OCI-LY1 (cell line): ENCODE measurements around the gene CTF1.

Source experiments
- CTCF ChIP-seq: fragments of 200-600 bp; sonication (generic), shearing (Covaris generic); IDR thresholded peaks from 2 replicates; pipeline ENCODE4 v1.5.1; 2017; ENCODE audit warnings: mild to moderate bottlenecking, antibody characterized with exemption, low read length, moderate library complexity, mixed read lengths
- EZH2 ChIP-seq: fragments of 200-600 bp; sonication (generic), shearing (Covaris generic); IDR thresholded peaks from 2 replicates; pipeline ENCODE4 v1.8.0; 2017; ENCODE audit warnings: borderline replicate concordance, mixed run types, mild to moderate bottlenecking, antibody characterized with exemption, low read length, moderate library complexity, mixed read lengths

GRCh38 chr16:30914830-30915229 lies 18.4 kb downstream of the CTF1 start:
- TF ChIP-seq CTCF (no peak), EZH2 (no peak)
